Loucy (cell line): ENCODE results near the gene TMEM42.

Experiments
- H2AFZ ChIP-seq: fragments of 200-600 bp; sonication (generic); 2 replicates; pipeline ENCODE4 v1.6.0; 2016; ENCODE audit warnings: antibody characterized with exemption, mild to moderate bottlenecking, low read length, moderate library complexity
- H3F3A ChIP-seq: fragments of 200-600 bp; 2 replicates; pipeline ENCODE4 v1.6.0; 2016; ENCODE audit warnings: antibody characterized with exemption, low read depth, mild to moderate bottlenecking
- H3K27me3 ChIP-seq: fragments of 200-600 bp; sonication (generic); 2 replicates; pipeline ENCODE4 v1.6.1; 2014; ENCODE audit warnings: low read length, mild to moderate bottlenecking; ENCODE audit not compliant: insufficient read depth, poor library complexity, severe bottlenecking
- H3K36me3 ChIP-seq: fragments of 200-600 bp; sonication (generic); 2 replicates; pipeline ENCODE4 v1.6.1; 2016; ENCODE audit warnings: low read length; ENCODE audit not compliant: insufficient read depth
- H3K4me1 ChIP-seq: fragments of 200-600 bp; sonication (generic); 2 replicates; pipeline ENCODE4 v1.5.1; 2014; ENCODE audit warnings: low read length, mild to moderate bottlenecking; ENCODE audit not compliant: insufficient read depth, poor library complexity, severe bottlenecking
- H3K4me2 ChIP-seq: fragments of 200-600 bp; sonication (generic); 2 replicates; pipeline ENCODE4 v1.6.0; 2014; ENCODE audit warnings: antibody characterized with exemption, low read length, low read depth, mild to moderate bottlenecking; ENCODE audit not compliant: poor library complexity, severe bottlenecking
- H3K4me3 ChIP-seq: fragments of 200-600 bp; sonication (generic); 2 replicates; pipeline ENCODE4 v1.5.1; 2014; ENCODE audit warnings: low read length, mild to moderate bottlenecking, mixed read lengths; ENCODE audit not compliant: poor library complexity, severe bottlenecking
- H3K79me2 ChIP-seq: fragments of 200-600 bp; sonication (generic); 2 replicates; pipeline ENCODE4 v1.6.1; 2014; ENCODE audit warnings: low read length; ENCODE audit not compliant: insufficient read depth
- H3K9ac ChIP-seq: fragments of 200-600 bp; sonication (generic); 2 replicates; pipeline ENCODE4 v1.6.0; 2014; ENCODE audit warnings: mild to moderate bottlenecking, low read depth, low read length, moderate library complexity; ENCODE audit not compliant: poor library complexity, severe bottlenecking
- H3K9me2 ChIP-seq: fragments of 200-600 bp; sonication (generic); replicated peaks from 2 replicates; pipeline ENCODE4 v1.6.1; 2016; ENCODE audit warnings: low read depth, low read length, mixed read lengths
- H3K9me3 ChIP-seq: fragments of 200-600 bp; sonication (generic); 2 replicates; pipeline ENCODE4 v1.6.1; 2014; ENCODE audit warnings: mild to moderate bottlenecking, antibody characterized with exemption, low read length, low read depth; ENCODE audit not compliant: insufficient read depth
- H4K20me1 ChIP-seq: fragments of 200-600 bp; sonication (generic); 2 replicates; pipeline ENCODE4 v1.6.0; 2014; ENCODE audit warnings: antibody characterized with exemption, low read length, mild to moderate bottlenecking; ENCODE audit not compliant: insufficient read depth, poor library complexity, severe bottlenecking
- CTCF ChIP-seq: fragments of 200-600 bp; sonication (generic); conservative IDR thresholded peaks from 2 replicates; pipeline ENCODE4 v1.5.1; 2014; ENCODE audit warnings: mild to moderate bottlenecking, antibody characterized with exemption, low read length
- EZH2phosphoT487 ChIP-seq: fragments of 200-600 bp; IDR thresholded peaks from 2 replicates; pipeline ENCODE4 v1.6.1; 2018; ENCODE audit warnings: antibody characterized with exemption, mild to moderate bottlenecking, moderate library complexity, borderline replicate concordance

TMEM42 gene

GRCh38 chr3:44832032-44832431 is 29.7 kb upstream of the TMEM42 start:
- Histone ChIP-seq H3K4me3 (no peak overlapping the region), H4K20me1 (no peaks in the 10 kb centered on the region), H3K79me2 (no peaks in the 10 kb centered on the region), H3K4me2 (no peak overlapping the region), H3K9ac (no peak overlapping the region), H3K27me3 (peaks cover 4% of the 10 kb centered on the region), H3K4me1 (no peaks in the 10 kb centered on the region), H3K36me3 (peaks cover 78% of the 10 kb centered on the region), H3K9me3 (peaks cover 15% of the 10 kb centered on the region), H3F3A (no peaks in the 10 kb centered on the region), H2AFZ (no peak overlapping the region), H3K9me2 (no peaks in the 10 kb centered on the region)
- TF ChIP-seq EZH2phosphoT487, result no peak
- no peak for TF ChIP-seq CTCF

- no peak overlapping the region for H3K4me2 ChIP-seq
- no peaks in the 10 kb centered on the region for H3K9me2 ChIP-seq
- H3F3A ChIP-seq, result no peaks in the 10 kb centered on the region
- peaks cover 79% of the 10 kb centered on the region for H3K36me3 ChIP-seq
- no peaks in the 10 kb centered on the region for H4K20me1 ChIP-seq
- peaks cover 4% of the 10 kb centered on the region for H3K27me3 ChIP-seq
- no peaks in the 10 kb centered on the region for H3K4me1 ChIP-seq
- no peak overlapping the region for H2AFZ ChIP-seq
- TF ChIP-seq EZH2phosphoT487, result no peak
- TF ChIP-seq CTCF, result no peak
- no peaks in the 10 kb centered on the region for H3K79me2 ChIP-seq
- no peak overlapping the region for H3K4me3 ChIP-seq
- no peak overlapping the region for H3K9ac ChIP-seq
- peaks cover 17% of the 10 kb centered on the region for H3K9me3 ChIP-seq
Observed at GRCh38 chr3:44832965-44833364, 28.7 kb upstream of the TMEM42 start.

- Histone ChIP-seq H3K79me2 (no peaks in the 10 kb centered on the region), H3F3A (no peaks in the 10 kb centered on the region), H4K20me1 (no peaks in the 10 kb centered on the region), H3K9me2 (no peaks in the 10 kb centered on the region), H3K27me3 (peaks cover 4% of the 10 kb centered on the region), H3K9me3 (peaks cover 17% of the 10 kb centered on the region), H3K4me2 (no peak overlapping the region), H3K4me1 (no peaks in the 10 kb centered on the region), H3K9ac (no peak overlapping the region), H3K36me3 (peaks cover 79% of the 10 kb centered on the region), H3K4me3 (no peak overlapping the region), H2AFZ (no peak overlapping the region)
- no peak for TF ChIP-seq EZH2phosphoT487
- no peak for TF ChIP-seq CTCF
Observed at GRCh38 chr3:44833394-44833793, 28.3 kb upstream of the TMEM42 start.
